OCI-LY1 (cell line): ENCODE data around the gene MZT1.

Source experiments
- EZH2 ChIP-seq: fragments of 200-600 bp; sonication (generic), shearing (Covaris generic); IDR thresholded peaks from 2 replicates; pipeline ENCODE4 v1.8.0; 2017; ENCODE audit warnings: borderline replicate concordance, mixed run types, mild to moderate bottlenecking, antibody characterized with exemption, low read length, moderate library complexity, mixed read lengths
- TF ChIP-seq, protein P1 (sequence below): fragments of 200-600 bp; sonication (generic), shearing (Covaris generic); IDR thresholded peaks from 2 replicates; pipeline ENCODE4 v1.5.1; 2017; ENCODE audit warnings: mild to moderate bottlenecking, antibody characterized with exemption, low read length, moderate library complexity, mixed read lengths

DNA sequence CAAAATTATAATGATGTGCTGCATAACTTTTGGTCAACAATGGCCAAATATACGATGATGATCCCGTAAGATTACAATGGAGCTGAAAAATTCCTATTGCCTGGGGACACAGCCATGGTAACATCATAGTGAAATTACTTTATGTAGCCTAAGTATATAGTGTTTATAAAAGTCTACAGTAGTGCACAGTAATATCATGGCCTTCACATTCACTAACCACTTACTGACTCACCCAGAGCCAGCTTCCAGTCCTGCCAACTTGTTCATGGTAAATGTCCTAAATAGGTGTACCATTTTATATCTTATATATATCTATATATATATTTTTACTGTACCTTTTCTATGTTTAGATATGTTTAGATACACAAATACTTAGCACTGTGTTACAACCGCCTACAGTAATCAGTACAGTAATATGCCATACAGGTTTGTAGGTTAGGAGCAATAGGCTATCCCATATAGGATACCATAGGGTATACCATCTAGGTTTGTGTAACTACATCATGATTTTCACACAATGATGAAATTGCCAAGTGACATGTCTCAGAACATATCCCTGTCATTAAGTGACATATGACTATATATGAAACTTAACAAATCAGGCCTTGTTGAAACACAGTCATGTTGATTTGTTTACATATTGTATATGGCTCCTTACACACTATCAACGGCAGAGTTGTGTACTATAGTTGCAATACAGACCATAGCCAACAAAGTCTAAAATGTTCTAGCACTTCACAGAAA is 30.5 kb upstream of the MZT1 start:
- no peak for TF ChIP-seq EZH2
- TF ChIP-seq, protein P1, sequence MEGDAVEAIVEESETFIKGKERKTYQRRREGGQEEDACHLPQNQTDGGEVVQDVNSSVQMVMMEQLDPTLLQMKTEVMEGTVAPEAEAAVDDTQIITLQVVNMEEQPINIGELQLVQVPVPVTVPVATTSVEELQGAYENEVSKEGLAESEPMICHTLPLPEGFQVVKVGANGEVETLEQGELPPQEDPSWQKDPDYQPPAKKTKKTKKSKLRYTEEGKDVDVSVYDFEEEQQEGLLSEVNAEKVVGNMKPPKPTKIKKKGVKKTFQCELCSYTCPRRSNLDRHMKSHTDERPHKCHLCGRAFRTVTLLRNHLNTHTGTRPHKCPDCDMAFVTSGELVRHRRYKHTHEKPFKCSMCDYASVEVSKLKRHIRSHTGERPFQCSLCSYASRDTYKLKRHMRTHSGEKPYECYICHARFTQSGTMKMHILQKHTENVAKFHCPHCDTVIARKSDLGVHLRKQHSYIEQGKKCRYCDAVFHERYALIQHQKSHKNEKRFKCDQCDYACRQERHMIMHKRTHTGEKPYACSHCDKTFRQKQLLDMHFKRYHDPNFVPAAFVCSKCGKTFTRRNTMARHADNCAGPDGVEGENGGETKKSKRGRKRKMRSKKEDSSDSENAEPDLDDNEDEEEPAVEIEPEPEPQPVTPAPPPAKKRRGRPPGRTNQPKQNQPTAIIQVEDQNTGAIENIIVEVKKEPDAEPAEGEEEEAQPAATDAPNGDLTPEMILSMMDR, result no peak
